ENCODE results near the gene ITCH.
"Not testable (repeated sequence)": the region's sequence is repeated elsewhere in the genome, so short reads cannot be mapped to it uniquely, and the experiment has no call there.

The ITCH gene

DNA sequence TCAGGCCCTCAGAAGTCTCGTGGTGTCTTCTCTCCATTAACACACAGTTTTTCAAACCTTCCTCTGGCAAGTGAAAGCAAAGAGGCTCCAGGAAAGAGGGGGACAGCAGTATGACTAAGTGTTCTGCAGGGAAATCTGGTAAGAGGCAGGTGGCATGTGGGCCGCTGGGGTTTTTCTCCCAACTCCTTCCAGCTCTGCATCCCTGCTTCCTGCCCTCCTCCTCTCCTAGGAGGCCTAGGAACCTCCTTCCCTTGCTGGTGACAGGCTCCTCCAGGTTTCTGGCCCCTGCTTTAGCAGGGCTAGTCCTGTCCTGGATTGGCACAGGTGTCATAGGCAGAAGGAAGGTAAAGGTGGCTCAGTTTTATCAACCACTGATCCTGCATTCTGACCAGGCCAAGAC lies 7.6 kb upstream of the ITCH start:
- ChIA-PET POLR2A (ENCODE audit: low non-redundant PET) (no interaction called here), CTCF (interaction anchor here (1.1 kb wide), 1 partner anchor 43 kb away, joined by 3 read pairs; no protein-coding TSS in a partner anchor)
- H3K27ac ChIP-seq, result no peak overlapping the region
- TF ChIP-seq, protein P1, sequence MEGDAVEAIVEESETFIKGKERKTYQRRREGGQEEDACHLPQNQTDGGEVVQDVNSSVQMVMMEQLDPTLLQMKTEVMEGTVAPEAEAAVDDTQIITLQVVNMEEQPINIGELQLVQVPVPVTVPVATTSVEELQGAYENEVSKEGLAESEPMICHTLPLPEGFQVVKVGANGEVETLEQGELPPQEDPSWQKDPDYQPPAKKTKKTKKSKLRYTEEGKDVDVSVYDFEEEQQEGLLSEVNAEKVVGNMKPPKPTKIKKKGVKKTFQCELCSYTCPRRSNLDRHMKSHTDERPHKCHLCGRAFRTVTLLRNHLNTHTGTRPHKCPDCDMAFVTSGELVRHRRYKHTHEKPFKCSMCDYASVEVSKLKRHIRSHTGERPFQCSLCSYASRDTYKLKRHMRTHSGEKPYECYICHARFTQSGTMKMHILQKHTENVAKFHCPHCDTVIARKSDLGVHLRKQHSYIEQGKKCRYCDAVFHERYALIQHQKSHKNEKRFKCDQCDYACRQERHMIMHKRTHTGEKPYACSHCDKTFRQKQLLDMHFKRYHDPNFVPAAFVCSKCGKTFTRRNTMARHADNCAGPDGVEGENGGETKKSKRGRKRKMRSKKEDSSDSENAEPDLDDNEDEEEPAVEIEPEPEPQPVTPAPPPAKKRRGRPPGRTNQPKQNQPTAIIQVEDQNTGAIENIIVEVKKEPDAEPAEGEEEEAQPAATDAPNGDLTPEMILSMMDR (conservative IDR thresholded peaks at IDR 0.05; ENCODE audit: low read depth), result no peak
- no peak for DNase-seq (ENCODE audit: low spot score)

DNA sequence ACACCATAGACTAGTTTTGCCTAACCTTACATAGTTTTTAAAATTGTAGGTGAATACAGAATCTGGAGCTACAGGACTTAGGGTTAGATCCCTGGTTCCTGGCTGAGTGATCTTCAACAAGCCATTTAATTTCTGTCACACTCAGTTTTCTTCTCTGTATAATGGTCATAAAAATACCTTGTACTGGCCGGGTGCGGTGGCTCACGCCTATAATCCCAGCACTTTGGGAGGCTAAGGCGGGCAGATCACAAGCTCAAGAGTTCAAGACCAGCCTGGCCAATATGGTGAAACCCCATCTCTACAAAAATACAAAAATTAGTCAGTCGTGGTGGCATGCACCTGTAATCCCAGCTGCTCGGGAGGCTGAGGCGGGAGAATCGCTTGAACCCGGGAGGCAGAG lies 3.3 kb upstream of the ITCH start:
- POLR2A ChIA-PET (ENCODE audit: low non-redundant PET); H3K27ac ChIP-seq; DNase-seq (ENCODE audit: low spot score): not testable (repeated sequence)
- CTCF ChIA-PET, result interaction anchor here (0.6 kb wide), 1 partner anchor 47 kb away, joined by 5 read pairs; no protein-coding TSS in a partner anchor

DNA sequence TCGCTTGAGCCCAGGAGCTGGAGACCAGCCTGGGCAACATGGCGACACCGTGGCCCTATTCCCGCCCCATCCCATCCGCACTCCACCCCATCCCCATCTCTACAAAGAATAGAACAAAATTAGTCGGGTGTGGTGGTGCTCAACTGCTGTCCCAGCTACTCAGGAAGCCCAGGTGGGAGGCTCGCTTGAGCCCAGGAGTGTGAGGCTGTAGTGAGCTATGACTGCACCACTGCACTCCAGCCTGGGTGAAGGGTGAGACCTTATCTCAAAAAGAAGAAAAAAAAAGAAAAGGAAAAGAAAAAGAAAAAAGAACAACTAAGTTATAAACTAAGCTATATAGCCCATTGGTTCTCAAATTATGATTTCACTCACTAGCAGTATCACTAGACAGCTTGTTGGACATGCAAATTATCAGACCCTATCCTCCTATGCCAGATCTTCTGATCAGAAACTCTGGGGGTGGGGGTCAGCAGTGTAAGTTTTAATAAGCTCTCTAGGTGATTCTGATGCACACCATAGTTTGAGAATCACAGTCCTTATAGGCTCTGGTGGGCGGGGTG lies 491 bp upstream of the ITCH start:
- DNase-seq (ENCODE audit: low spot score), result no peak
- TF ChIP-seq, protein P1 (conservative IDR thresholded peaks at IDR 0.05; ENCODE audit: low read depth), result no peak
- POLR2A ChIA-PET (ENCODE audit: low non-redundant PET), result interaction anchor here (0.6 to 1.6 kb wide), 8 partner anchors 9 to 220 kb away, joined by 3 to 8 read pairs (median 5); no protein-coding TSS in a partner anchor
- peak overlapping the region; percentile 86 for H3K27ac ChIP-seq
- CTCF ChIA-PET, result interaction anchor here (0.6 to 3.8 kb wide), 4 partner anchors 10 to 160 kb away, joined by 3 to 44 read pairs (median 4); no protein-coding TSS in a partner anchor

DNA sequence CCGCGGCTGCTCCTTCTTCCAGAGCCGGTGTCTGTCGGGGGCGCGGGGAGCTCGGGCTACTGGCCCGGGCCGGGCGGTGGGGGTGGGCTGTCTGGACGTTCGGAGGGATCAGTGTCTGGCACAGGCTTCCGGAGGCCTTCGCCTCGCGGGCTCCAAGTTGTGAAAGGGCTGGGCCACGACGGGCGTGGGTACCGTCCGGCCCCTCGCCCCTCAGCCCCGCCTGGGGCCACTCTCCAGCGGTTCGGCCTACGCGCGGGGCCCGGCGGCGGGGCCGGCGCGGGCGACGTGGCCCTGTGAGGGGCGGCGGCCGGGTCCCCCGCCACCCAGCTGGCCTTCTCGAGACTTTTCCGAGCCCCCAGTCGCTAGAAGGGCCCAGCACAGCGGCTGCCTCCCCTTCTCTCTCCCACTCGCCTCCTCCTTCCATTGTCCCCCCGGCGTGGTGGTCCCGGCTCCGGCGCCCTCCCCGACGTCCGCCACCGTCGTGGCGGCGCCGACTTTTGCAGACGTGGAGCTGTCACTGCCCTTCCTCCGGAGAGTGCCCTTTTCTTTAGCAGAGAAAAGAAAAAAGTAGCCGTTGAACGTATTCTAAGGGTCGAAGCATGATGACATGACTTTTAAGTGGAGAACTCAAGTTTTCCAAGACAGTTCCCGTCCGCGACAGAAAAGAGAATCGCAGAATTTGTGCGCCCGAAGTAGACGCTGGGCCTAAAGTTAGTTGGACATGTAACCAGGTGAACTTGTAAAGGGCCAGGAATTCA lies 571 bp downstream of the ITCH start:
- ChIA-PET CTCF (interaction anchor here (0.6 to 3.8 kb wide), 3 partner anchors 9 to 159 kb away, joined by 3 to 44 read pairs (median 3); no protein-coding TSS in a partner anchor), POLR2A (ENCODE audit: low non-redundant PET) (interaction anchor here (0.6 to 1.2 kb wide), 6 partner anchors 10 to 219 kb away, joined by 3 to 7 read pairs (median 4); no protein-coding TSS in a partner anchor)
- TF ChIP-seq, protein P1 (conservative IDR thresholded peaks at IDR 0.05; ENCODE audit: low read depth), result no peak

DNA sequence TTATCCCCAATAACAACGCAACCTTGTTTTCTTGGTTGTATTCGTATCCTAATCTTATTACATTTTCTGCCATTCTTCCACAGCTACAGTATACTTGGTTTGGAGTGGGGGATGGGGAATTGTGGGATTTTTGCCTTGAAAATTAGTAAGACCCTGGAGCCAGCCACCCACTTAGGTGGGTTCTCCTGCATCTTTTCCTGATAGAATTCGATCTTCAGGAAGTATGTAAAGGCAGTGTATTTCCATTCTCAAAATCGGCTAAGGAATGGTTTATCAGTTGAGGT lies 1.1 kb downstream of the ITCH start:
- POLR2A ChIA-PET (ENCODE audit: low non-redundant PET), result interaction anchor here (1.1 kb wide), 1 partner anchor 51 kb away, joined by 3 read pairs; no protein-coding TSS in a partner anchor
- TF ChIP-seq, protein P1 (conservative IDR thresholded peaks at IDR 0.05; ENCODE audit: low read depth), result no peak
- H3K27ac ChIP-seq, result peak overlapping the region; percentile 86
- no peak for DNase-seq (ENCODE audit: low spot score)
- CTCF ChIA-PET, result interaction anchor here (0.6 to 3.8 kb wide), 3 partner anchors 51 to 1107 kb away, joined by 4 to 44 read pairs (median 5); no protein-coding TSS in a partner anchor

More for the DNA sequence above, 571 bp downstream of the ITCH start:
- peak overlapping the region; percentile 86 for H3K27ac ChIP-seq
- DNase-seq (ENCODE audit: low spot score), result peak; percentile 54

DNA sequence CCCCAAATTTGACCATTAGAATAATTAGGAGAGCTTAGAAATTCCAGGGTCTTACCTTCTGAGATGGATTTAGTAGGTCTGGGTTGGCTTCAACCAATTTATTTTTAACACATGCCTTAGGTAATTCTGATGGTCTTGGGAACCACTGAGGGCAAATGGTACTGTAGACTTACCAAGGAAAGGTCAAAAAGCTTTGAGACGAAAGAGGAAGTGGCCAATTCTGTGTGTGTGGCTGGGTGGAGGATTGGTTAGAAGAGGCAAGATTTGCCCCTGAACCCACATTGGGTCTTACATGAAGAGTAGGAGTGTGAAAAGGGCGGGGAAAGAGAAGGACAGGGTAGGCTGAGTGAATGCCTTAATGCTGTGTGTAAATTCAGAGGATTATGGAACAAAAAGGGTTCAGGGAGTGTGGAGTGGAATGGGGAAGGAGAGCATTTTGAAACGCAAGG lies 2.7 kb downstream of the ITCH start:
- ChIA-PET CTCF (interaction anchor here (0.6 to 5.7 kb wide), 2 partner anchors 14 to 53 kb away, joined by 3 to 37 read pairs; no protein-coding TSS in a partner anchor), POLR2A (ENCODE audit: low non-redundant PET) (no interaction called here)
- TF ChIP-seq, protein P1 (conservative IDR thresholded peaks at IDR 0.05; ENCODE audit: low read depth), result no peak
- DNase-seq (ENCODE audit: low spot score), result no peak
- peak overlapping the region; percentile 12; the same call in 1 of the 2 replicates for H3K27ac ChIP-seq

Measured in RWPE1 (cell line).